Endothelial cell of umbilical vein (primary cell): Measurements from ENCODE around the gene CCDC117.

ENCODE experiments used
- CTCF ChIP-seq, 2 donors: IDR thresholded peaks; 1 replicate in 1 of 2; 2 replicates in 1 of 2; pipeline ENCODE4 v1.5.1; 2011; ENCODE audit warnings: low read length in 2 of 2, mild to moderate bottlenecking in 2 of 2, moderate library complexity in 2 of 2, control low read depth in 1 of 2, inconsistent platforms in 1 of 2, low read depth in 1 of 2; ENCODE audit not compliant: insufficient read depth in 1 of 2; ENCODE audit errors: extremely low read depth in 1 of 2
- EZH2 ChIP-seq: IDR thresholded peaks from 2 replicates; pipeline ENCODE4 v1.6.1; 2012; ENCODE audit warnings: borderline replicate concordance, low read depth, mild to moderate bottlenecking, moderate library complexity, low read length, inconsistent platforms; ENCODE audit not compliant: severe bottlenecking
- FOS ChIP-seq: IDR thresholded peaks from 2 replicates; pipeline ENCODE4 v1.6.1; 2011; ENCODE audit warnings: mild to moderate bottlenecking, low read length, moderate library complexity, borderline replicate concordance; ENCODE audit not compliant: insufficient read depth
- GATA2 ChIP-seq: IDR thresholded peaks from 2 replicates; pipeline ENCODE4 v1.7.0; 2011; ENCODE audit warnings: low read depth, mild to moderate bottlenecking, moderate library complexity, mixed read lengths, low read length; ENCODE audit not compliant: insufficient read length, insufficient read depth
- JUN ChIP-seq: IDR thresholded peaks from 2 replicates; pipeline ENCODE4 v1.6.1; 2011; ENCODE audit warnings: borderline replicate concordance, low read depth; ENCODE audit not compliant: insufficient read length, insufficient read depth
- MYC ChIP-seq: IDR thresholded peaks from one replicate; pipeline ENCODE4 v1.6.1; 2011; ENCODE audit warnings: mild to moderate bottlenecking, low read depth, low read length
- POLR2A ChIP-seq: IDR thresholded peaks from 2 replicates; pipeline ENCODE4 v1.6.1; 2012; ENCODE audit warnings: low read depth, mild to moderate bottlenecking, control low read depth, low read length
- POLR2AphosphoS5 ChIP-seq: IDR thresholded peaks from 2 replicates; pipeline ENCODE4 v1.6.1; 2012; ENCODE audit warnings: low read depth, mild to moderate bottlenecking, control low read depth, low read length, moderate library complexity; ENCODE audit not compliant: insufficient read depth
- TF ChIP-seq, protein P1 (sequence below): IDR thresholded peaks from 2 replicates; pipeline ENCODE4 v1.6.1; 2011; ENCODE audit not compliant: insufficient read depth, insufficient read length

DNA sequence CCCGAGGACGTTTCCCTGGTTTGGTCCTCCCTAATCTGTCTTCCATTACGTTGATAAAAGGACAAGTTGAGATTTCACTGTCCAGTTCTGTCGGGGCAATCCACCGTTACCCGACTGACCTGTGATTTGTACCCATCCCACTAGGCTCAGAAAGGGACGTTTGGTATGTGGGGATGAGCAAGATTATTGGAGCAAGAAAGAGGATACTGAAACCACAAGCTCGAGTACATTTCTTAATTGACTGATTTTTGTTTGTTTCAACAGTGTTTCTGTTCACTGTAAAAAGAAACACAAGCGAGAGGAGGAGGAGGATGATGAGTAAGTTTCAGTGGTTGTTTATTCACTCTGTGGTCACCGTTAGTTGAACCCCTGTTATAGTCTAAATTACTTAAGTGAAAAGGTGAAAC lies 969 bp downstream of the CCDC117 start:
- TF ChIP-seq CTCF (IDR thresholded peaks at IDR 0.05; ENCODE audit: extremely low read depth in 1 of 2, insufficient read depth in 1 of 2, low read depth in 1 of 2, low read length in 2 of 2) (no peak), POLR2A (no peak), EZH2 (no peak), POLR2AphosphoS5 (no peak), FOS (no peak), GATA2 (no peak), MYC (no peak), JUN (no peak)
- TF ChIP-seq, protein P1, sequence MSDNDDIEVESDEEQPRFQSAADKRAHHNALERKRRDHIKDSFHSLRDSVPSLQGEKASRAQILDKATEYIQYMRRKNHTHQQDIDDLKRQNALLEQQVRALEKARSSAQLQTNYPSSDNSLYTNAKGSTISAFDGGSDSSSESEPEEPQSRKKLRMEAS: no peak
